Adipose tissue (tissue), 3 donors: ENCODE results near the gene EMSY. TPM values are rescaled to one million over a fixed set of nuclear protein-coding genes. Genes with fewer than 3 reads are reported as not detected.
"Not testable (repeated sequence)": the region's sequence is repeated elsewhere in the genome, so short reads cannot be mapped to it uniquely, and the experiment has no call there.

ENCODE experiments used
- H3K27ac ChIP-seq: one replicate; pipeline ENCODE4 v1.5.1; 2013; ENCODE audit warnings: low read depth, low read length
- WGBS, 3 donors: extraction: QIAGEN DNeasy Blood & Tissue Kit; methylation state at CpG; one replicate each; pipeline ENCODE4 v1.1.7; 2013; 5-methylcytosine and 5-hydroxymethylcytosine counted together
- polyA plus RNA-seq, 3 donors: library from polyadenylated mRNA; stranded (reverse); fragments of 200-250 nt; gene quantifications; one replicate each; pipeline ENCODE4 v1.2.3, GENCODE V29; 2013
- donor health status: healthy with polysubstance abuse.
- donor health status: Bipolar disorder and iron deficiency.
- donor health status: healthy.

EMSY gene
- polyA plus RNA-seq, 3 donors, result 3.8 to 7.3 (median 6.7) TPM

DNA sequence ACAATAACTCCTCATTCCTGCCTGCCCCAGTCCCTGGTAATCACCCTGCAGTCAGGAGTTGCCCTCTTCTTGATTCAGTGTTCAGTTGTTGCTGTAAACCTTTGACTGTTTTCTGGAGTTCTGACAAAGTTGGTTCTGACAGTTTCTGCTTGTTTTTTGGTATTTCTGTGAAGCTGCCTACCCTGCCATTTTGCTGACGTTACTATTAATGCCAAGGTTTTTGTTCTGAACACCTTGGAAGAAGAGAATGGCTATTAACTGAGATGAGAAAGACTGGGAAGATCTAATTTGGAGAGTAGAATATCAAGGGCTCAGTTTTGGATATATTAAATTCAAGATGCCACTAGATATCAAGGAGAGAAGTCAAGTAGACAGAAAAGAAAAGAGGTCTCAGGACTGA lies 113.7 kb downstream of the EMSY start:
- no peak overlapping the region for H3K27ac ChIP-seq
- WGBS, 3 donors, result 39 to 100% (median 92%) methylated on average over 1 of the region's 1 CpG

DNA sequence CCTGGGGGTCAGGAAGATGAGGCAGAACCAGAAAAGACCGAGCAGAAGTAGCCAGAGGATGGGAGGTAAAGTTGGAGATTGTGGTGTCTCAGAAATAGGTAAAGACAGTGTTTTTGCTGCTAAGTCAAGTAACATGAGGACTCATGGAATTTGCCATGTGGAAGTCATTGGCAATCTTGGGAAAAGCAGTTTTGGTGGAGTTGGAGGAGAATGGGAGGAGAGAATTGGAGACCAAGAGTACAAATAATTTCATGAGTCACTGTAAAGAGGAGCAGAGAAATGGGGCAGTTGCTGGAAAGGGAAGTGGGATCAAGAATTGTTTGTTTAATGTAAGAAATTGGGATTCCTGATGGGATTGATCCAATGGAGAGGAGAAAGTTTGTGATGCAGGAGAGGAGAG lies 114.1 kb downstream of the EMSY start:
- 88 to 97% (median 96%) methylated on average over 1 of the region's 1 CpG for WGBS, 3 donors

DNA sequence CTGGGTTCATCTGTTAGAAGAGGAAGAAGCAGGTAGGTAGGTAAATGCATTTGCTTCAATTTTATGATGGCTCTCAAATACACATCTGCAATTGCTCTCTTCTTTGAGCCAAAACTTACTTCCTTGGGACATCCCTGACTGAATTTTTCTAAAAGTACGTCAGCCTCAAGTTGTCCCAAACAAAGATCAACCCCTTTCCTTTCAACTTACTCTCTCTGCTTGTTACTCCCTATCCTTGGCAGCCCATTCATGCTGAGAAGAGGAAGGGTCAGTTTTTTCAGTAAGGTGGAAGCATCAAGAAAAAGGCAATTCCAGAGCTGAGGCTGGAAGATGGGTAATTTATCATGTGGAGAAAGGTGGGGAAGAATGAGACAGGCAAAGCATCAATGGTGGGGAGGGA lies 114.5 kb downstream of the EMSY start:
- WGBS, 3 donors, result 61 to 76% (median 73%) methylated on average over 1 of the region's 1 CpG
- H3K27ac ChIP-seq, result no peak overlapping the region

More for the DNA sequence above, 114.1 kb downstream of the EMSY start:
- H3K27ac ChIP-seq, result no peak overlapping the region

DNA sequence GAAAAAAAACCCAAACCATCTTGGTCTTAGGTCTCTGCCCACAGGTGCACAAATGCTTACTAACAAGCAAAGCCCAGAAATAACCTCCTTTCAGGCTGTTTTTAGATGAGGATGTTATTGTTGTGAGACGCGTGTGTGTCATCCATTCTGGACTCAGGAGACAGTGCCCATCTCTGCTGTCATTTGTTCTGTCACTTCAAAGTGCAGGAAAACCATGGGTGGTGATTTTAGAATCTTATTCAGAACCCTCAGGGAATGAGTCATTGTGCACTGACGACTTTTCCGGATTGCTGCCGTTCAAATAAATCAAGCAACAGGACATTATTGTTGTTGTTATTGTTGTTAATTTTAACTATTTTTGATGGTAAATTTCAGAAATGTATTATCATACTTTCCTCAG lies 115.4 kb downstream of the EMSY start:
- WGBS, 3 donors, result 70 to 86% (median 75%) methylated on average over 5 of the region's 5 CpGs
- no peak overlapping the region for H3K27ac ChIP-seq

DNA sequence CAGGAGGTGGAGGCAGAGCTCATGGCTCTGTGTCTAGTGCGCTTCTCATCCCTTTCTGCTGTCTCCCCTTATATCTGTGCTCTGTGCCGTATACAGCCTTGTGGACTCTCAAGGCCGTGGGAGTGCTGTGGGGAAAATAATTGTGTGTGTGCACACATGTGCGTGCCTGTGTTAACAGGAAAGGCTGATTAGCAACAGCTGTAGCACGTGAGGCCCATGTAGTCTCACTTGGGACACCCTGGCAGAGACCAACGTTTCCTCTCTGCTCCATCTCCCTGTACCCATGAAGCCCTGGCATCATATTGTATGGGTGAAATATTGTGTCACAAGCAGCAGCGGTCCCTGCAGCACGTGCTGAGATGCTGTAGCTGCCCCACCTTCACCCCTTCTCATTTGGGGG lies 116.4 kb downstream of the EMSY start:
- no peak overlapping the region for H3K27ac ChIP-seq

DNA sequence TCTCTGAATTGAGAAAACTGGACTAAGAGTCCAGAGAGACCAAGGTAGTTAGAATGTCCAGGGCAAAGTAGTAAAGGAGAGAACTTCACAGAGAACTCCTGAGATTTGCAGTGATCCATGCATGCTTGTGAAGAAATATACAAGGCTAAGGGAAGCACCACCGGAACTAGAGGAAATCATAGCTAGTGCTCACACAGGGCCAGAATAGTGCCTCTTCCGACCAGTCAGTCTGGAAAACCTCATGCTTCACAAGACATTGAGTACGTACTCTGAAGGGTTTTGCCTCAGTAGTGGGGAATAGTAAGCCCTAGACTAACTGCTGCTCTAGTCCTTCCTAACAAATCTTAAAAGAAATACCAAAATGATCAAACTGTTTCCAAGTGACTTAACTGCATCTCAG lies 117.7 kb downstream of the EMSY start:
- H3K27ac ChIP-seq, result no peak overlapping the region
- WGBS, 3 donors, result 73 to 83% (median 80%) methylated on average over 3 of the region's 3 CpGs

More for the DNA sequence above, 116.4 kb downstream of the EMSY start:
- WGBS, 3 donors, result 55 to 62% (median 59%) methylated on average over 8 of the region's 8 CpGs

DNA sequence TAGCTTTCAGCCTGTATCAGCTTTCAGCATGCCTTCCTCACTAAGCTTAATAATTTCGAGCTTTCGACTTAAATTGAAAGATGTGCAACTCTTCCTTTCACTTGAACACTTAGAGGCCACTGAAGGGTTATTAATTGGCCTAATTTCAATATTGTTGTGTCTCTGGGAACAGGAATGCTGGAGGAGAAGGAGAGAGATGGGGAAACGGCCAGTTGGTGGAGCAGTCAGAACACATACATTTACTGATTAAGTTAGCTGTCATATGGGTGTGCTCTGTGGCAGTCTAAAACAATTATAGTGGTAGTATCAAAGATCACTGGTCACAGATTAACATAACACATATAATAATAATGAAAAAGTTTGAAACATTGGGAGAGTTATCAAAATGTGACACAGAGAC lies 119.5 kb downstream of the EMSY start:
- WGBS, 3 donors, result 52 to 66% (median 57%) methylated on average over 3 of the region's 3 CpGs
- no peak overlapping the region for H3K27ac ChIP-seq

DNA sequence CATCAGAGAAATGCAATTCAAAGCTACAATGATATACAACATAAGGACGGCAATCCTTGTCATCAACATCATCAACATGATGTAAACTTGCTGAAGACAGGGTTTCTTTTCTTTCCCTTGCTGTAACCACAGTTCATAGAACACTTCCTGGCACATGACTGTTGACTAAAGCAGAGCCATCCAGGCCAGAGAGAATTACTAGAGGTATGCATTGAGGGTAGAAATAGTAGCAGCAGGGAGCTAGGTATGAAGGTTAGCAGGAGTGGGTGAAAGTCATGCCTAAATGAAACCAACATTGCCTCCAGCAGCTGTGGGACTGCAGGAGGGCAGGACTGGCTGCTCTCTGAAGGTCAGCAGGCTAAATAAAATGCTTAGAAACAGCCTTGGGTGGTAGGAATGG lies 122.0 kb downstream of the EMSY start:
- H3K27ac ChIP-seq, result no peak overlapping the region
- WGBS, 3 donors, result 0 to 34% (median 0%) methylated on average over 1 of the region's 1 CpG

DNA sequence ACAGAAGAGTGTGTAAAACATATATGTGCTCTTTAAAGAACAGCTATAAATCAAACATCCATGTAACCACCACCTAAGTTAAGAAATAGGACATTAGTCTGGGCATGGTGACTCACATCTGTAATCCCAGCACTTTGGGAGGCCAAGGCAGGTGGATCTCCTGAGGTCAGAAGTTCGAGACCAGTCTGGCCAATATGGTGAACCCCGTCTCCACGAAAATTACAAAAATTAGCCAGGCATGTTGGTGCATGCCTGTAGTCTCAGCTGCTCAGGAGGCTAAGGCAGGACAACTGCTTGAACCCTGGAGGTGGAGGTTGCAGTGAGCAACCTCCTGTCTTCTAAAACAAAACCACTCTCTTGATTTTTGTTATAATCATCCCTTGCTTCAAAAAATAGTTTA lies 122.4 kb downstream of the EMSY start:
- 88 to 93% (median 92%) methylated on average over 3 of the region's 3 CpGs for WGBS, 3 donors
- no peak overlapping the region for H3K27ac ChIP-seq

DNA sequence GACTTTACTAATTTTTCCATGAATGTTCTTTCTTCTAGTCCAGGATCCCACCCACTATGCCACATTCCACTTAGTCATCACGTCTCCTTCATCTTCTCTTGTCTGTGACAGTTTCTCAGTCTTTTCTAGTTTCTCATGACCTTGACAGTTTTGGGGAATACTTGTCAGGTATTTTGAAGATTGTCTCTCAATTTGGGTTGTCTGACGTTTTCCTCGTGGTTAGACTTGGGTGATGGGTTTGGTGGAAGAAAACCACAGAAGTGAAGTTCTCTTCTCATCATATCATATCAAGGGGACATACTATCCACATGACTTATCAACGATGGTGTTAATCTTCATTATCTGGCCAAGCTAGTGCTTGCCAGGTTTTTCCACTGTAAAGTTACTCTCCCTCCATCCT lies 123.3 kb downstream of the EMSY start:
- 73 to 79% (median 79%) methylated on average over 4 of the region's 4 CpGs for WGBS, 3 donors
- no peak overlapping the region for H3K27ac ChIP-seq

DNA sequence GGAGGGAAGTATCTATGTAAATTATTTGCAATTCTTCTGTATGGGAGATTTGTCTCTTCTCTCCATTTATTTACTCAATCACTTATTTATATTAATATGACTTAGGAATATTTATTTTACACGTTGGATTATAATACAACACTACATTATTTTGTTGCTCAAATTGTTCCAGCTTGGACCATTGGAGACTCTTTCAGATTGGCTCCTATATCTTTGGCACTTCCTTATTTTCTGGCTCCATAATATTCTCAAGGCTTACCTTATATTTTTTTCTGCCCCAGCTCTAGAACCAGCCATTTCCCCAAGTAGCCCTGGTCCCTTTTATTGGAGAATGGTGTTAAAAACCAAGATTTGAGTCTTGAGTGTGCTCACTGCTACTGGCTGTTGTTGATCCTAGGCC lies 123.8 kb downstream of the EMSY start:
- WGBS, 3 donors, result 60 to 81% (median 75%) methylated on average over 1 of the region's 1 CpG
- H3K27ac ChIP-seq, result no peak overlapping the region

DNA sequence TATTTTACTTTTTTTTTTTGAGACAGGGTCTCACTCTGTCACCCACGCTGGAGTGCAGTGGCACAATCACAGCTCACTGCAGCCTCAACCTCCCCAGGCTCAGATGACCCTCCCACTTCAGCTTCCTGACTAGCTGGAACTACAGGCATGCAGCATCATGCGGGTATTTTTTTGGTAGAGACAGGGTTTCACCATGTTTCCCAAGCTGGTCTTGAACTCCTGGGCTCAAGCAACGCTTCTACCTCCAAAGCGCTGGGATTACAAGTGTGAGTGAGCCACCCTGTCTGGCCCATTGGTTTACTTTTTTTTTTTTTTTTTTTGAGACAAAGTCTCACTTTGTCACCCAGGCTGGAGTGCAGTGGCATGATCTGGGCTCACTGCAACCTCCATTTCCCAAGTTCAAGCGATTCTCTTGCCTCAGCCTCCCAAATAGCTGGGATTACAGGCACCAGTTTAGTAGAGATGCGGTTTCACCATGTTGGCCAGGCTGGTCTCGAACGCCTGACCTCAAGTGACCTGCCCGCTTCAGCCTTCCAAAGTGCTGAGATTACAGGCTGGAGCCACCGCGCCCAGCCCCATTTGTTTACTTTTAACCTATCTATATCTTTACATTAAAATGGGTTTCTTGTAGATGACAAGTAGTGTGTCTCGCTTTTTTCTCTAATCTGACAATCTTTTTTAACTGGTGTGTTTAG lies 127.5 kb downstream of the EMSY start:
- WGBS, 3 donors, result 88 to 95% (median 91%) methylated on average over 12 of the region's 12 CpGs

DNA sequence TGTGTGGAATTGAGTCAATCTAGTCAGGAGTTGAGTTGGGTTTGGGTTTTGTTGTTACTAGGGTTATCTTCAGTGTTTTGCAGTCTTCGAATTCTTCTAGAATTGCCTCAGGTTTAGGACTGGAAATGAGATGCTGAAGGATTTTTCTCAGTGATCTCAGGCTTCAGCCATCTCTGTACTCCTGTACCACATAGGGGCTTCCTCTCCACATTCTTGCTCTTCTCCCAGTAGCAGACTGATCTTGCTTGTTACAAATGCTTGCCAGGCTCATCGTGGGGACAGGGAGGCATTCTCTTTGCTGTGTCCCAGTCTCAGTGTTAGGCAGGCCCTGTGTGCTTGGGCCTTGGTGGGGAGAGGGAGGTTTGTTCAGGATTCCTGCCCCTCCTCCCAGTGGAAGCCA lies 129.6 kb downstream of the EMSY start:
- H3K27ac ChIP-seq, result no peak overlapping the region
- WGBS, 3 donors, result 86 to 92% (median 87%) methylated on average over 2 of the region's 2 CpGs

More for the DNA sequence above, 127.5 kb downstream of the EMSY start:
- H3K27ac ChIP-seq, result not testable (repeated sequence)

DNA sequence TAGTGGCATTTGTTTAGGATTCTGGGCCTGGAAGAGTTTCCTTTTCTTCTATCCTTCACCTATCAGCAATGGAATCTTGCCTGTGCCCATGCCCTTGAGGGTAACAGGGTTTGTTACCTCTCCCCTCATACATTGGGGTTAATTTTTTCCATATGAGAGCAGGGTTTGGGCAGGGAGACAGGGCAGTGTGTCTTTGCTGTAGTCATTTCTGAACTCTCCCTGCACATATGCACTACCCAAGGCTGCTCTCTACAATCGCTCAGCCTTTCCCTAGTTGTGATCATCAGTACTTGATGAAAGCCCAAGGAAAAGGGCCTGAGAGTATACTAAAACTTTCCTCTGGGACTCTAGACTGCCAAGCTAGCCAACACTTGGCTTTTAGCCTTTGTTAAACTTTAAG lies 130.1 kb downstream of the EMSY start:
- no peak overlapping the region for H3K27ac ChIP-seq
- WGBS, 3 donors, result 67 to 78% (median 77%) methylated on average over 1 of the region's 1 CpG

DNA sequence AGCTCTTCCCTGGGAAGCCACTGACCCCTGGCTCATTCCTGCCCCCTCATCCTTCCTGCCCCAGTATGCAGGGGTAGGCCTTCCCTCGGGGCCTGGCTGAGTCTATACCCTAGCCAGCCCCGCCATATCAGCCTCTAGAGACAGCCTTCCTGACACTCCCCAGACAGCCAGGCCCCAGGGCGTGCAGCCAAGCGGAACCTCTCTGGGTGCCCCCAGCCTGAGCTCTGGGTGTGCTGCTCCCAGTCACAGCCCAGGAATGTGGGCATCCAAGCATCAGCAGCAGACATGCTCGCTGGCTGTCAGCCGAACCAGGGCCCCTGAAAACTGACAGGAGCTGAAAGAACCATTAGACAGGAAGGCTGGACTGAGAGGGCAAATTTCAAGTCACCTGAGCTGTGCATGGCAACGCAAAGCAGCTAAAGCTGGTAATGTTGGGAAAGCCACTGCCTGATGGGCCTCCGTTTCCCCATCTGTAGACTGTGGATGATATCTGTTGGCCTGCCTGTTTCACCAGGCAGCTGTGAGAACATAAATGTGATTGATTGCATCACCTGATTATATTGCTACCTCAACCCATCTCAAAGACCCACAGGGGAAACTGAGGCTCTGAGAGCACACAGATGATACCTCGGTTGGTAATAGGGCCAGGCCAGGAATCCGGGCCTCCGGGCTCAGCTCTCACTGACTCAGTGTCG lies 132.6 kb downstream of the EMSY start:
- WGBS, 3 donors, result 79 to 87% (median 81%) methylated on average over 12 of the region's 12 CpGs
- no peak overlapping the region for H3K27ac ChIP-seq

DNA sequence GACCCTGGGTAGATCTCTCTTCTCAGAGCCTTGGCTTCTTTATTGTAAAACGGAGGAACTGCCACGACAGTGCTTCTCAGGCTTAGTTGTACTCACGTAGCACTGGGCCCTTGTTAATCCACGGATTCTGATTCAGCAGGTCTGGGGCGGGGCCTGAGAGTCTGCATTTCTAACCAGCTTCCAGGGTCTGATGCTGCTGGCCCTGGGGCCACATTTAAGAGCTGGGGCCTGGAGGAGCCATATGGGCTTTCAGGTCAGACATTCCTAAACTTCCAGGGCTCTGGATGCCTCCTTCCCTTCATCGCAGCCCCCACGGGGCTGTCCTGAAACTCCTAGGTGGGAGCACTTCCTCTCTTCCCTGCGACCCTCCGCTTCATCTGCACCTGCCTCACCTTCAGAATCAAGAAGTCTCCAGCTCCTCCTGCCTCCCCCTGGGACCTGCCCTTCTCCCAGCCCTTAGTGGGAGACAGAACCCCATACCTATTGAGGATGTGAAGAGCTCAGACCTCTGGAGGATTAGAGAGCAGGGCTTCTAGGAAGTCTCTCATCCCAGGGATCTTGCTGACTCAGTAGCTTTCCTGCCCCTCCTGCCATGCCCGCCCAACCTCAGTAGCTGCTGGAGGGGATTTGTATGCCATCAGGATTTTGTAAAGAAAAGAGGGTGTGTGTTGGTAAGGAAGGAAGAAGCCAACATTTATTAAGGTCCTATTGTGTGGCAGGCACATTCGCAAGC lies 133.3 kb downstream of the EMSY start:
- WGBS, 3 donors, result 71 to 85% (median 79%) methylated on average over 11 of the region's 11 CpGs
- no peak overlapping the region for H3K27ac ChIP-seq

DNA sequence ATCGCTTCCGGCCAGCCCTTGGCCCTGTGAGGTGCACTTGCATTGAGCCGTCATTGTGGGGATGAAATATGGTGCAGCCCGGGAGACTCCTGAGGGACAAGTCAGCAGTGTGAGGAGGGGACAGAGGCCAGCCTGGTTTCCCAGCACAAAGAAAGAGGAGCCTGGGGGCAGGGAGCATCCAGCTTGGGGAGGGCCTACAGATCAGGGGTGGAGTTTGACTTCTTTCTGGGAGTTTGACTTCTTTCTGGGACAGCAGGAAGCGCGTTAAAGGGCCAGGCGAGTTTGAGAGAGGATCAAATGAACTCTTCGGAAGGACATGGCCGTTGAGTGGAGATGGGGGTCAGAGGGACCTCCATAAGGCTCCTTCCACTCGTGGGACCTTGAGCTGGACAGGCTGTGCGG lies 133.8 kb downstream of the EMSY start:
- no peak overlapping the region for H3K27ac ChIP-seq
- 44 to 64% (median 62%) methylated on average over 11 of the region's 11 CpGs for WGBS, 3 donors

DNA sequence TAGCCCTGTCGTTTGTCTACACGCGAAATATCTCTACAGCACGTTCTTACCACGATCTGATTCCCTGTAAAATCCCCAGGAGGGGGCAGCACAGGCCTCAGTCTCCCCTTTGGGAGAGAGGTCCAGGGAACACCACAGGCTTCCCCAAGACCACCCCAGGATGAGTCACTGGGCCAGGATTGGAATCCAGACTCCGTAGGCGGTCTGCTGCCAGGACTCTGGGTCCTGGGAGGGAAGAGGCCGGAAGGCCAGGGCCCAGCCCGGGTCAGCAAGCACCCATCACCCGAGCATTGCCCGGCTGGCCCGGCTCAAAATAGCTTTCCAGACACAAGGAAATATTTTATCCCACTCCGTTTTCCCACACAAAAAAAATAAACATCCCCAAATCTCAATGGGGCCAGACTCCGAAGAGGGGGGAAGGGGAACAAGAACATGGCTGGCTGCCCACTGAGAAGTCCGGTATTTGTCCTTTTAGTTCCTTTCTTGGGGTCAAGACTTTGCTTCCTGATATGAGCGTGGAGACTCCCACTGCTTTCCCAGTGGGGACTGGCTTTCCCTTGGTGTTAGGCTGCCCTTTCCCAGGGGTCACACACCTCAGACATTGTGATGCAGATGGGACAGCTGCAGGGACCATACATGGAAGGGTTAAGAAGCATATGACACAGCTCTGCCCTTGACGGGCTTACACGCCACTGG lies 134.4 kb downstream of the EMSY start:
- 42 to 62% (median 58%) methylated on average over 18 of the region's 18 CpGs for WGBS, 3 donors
- no peak overlapping the region for H3K27ac ChIP-seq

DNA sequence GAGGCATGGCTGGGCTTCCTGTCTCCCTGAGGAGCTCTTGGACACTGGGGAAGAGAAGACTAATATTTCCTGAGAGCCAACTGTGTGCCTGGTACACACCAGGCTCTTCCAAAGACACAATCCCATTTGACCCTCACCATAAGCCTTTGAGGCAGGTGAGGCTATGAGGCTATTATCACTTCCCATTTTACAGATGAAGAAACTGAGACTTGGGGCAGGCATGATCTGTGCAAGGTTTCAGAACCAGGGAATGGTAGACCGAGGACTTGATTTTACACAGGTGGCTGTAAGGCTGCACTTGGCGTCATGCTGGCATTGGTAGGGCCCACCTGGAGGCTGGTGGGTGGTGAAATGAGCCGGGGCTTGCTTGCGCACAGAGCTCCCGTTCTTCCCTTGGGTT lies 134.9 kb downstream of the EMSY start:
- no peak overlapping the region for H3K27ac ChIP-seq

More for the DNA sequence above, 134.9 kb downstream of the EMSY start:
- 76 to 97% (median 91%) methylated on average over 5 of the region's 5 CpGs for WGBS, 3 donors
